Measurements from ENCODE around the gene MORC3.

The MORC3 gene

GRCh38 chr21:36320421-36321324 lies 676 bp downstream of the MORC3 start:
- Histone ChIP-seq H3K4me3 (ENCODE audit: low read depth, low read length) (peak overlapping the region; percentile 83), H3K4me1 (ENCODE audit: control insufficient read depth, insufficient read depth, low read length) (peaks cover 12% of the 10 kb centered on the region), H3K36me3 (ENCODE audit: control insufficient read depth in 2 of 2, insufficient read depth in 1 of 2, low read length in 2 of 2) (peaks cover 10 to 14% of the 10 kb centered on the region in 2 experiments; a peak in 2 of 3 replicates), H3K27ac (ENCODE audit: extremely low read depth, low read depth, low read length) (peak overlapping the region; percentile 88), H3K9me3 (ENCODE audit: control insufficient read depth, insufficient read depth, low read depth, low read length) (no peaks in the 10 kb centered on the region)
- ChIA-PET POLR2A (interaction anchor here (0.6 to 2.2 kb wide), 33 partner anchors 10 to 188 kb away, joined by 3 to 28 read pairs (median 6); partner anchors contain the start of genes CBR3, CHAF1B and DOP1B), CTCF (interaction anchor here (0.6 to 3.8 kb wide), 11 partner anchors 10 to 198 kb away, joined by 3 to 20 read pairs (median 3); no protein-coding TSS in a partner anchor)
- TF ChIP-seq ZNF621 (tag by site-specific recombination; IDR thresholded peaks at IDR 0.05) (no peak), ZNF513 (tag by site-specific recombination; IDR thresholded peaks at IDR 0.05) (no peak), ZNF521 (tag by site-specific recombination; IDR thresholded peaks at IDR 0.05) (no peak), REPIN1 (tag by site-specific recombination; IDR thresholded peaks at IDR 0.05; ENCODE audit: low read depth) (0 out of 2 replicates have a peak, but pooled peaks have one; percentile 16), ZNF544 (tag by site-specific recombination; IDR thresholded peaks at IDR 0.05) (no peak), IKZF3 (tag by site-specific recombination; IDR thresholded peaks at IDR 0.05) (peak; percentile 68), PRDM2 (tag by site-specific recombination; IDR thresholded peaks at IDR 0.05; ENCODE audit: borderline replicate concordance) (no peak), ZNF114 (tag by site-specific recombination; IDR thresholded peaks at IDR 0.05) (no peak), ZNF510 (tag by site-specific recombination; IDR thresholded peaks at IDR 0.05; ENCODE audit: insufficient replicate concordance) (no peak), ZNF548 (tag by site-specific recombination; IDR thresholded peaks at IDR 0.05) (no peak), ZNF157 (tag by site-specific recombination; IDR thresholded peaks at IDR 0.05) (no peak), MYNN (tag by site-specific recombination; IDR thresholded peaks at IDR 0.05; ENCODE audit: borderline replicate concordance) (no peak), PBX3 (CRISPR knock-in tag; IDR thresholded peaks at IDR 0.05) (no peak), ZNF174 (tag by site-specific recombination; IDR thresholded peaks at IDR 0.05) (no peak), ZNF596 (tag by site-specific recombination; IDR thresholded peaks at IDR 0.05) (no peak), OSR2 (tag by site-specific recombination; IDR thresholded peaks at IDR 0.05) (peak; percentile 57), SP7 (tag by site-specific recombination; IDR thresholded peaks at IDR 0.05) (peak; percentile 43), BCL6B (tag by site-specific recombination; IDR thresholded peaks at IDR 0.05) (peak; percentile 84), ZNF398 (tag by site-specific recombination; IDR thresholded peaks at IDR 0.05) (peak; percentile 81), ZBTB7A (tag by site-specific recombination; IDR thresholded peaks at IDR 0.05; ENCODE audit: low read depth) (no peak; the same call in 1 of the 2 replicates), ZNF626 (tag by site-specific recombination; IDR thresholded peaks at IDR 0.05) (no peak), GLI4 (tag by site-specific recombination; IDR thresholded peaks at IDR 0.05) (no peak), ZNF239 (tag by site-specific recombination; IDR thresholded peaks at IDR 0.05) (no peak; the same call in 1 of the 2 replicates), ZSCAN30 (tag by site-specific recombination; IDR thresholded peaks at IDR 0.05) (no peak; the same call in none of the 2 replicates), BCL11B (tag by site-specific recombination; IDR thresholded peaks at IDR 0.05; ENCODE audit: low read depth) (peak; percentile 73)
